22Rv1 (cell line): ENCODE data around the gene CACNB2.

ENCODE experiments used
- CTCF ChIP-seq: fragments of 450-650 bp; IDR thresholded peaks from 2 replicates; pipeline ENCODE4 v1.5.1; 2017; ENCODE audit warnings: mild to moderate bottlenecking
- ZFX ChIP-seq: fragments of 450-650 bp; IDR thresholded peaks from 2 replicates; pipeline ENCODE4 v1.6.1; 2017; ENCODE audit warnings: antibody characterized with exemption, borderline replicate concordance

- TF ChIP-seq CTCF, result no peak
- TF ChIP-seq ZFX, result no peak
Measured at GRCh38 chr10:18205098-18205834, 65.0 kb downstream of the CACNB2 start.
